ENCODE data around the gene LARGE1. TPM values are rescaled to one million over a fixed set of nuclear protein-coding genes. Genes with fewer than 3 reads are reported as not detected.

The LARGE1 gene
- total and polyA plus RNA-seq, 2 of the 4 experiments (the other 2 are of a cell fraction): 6.2 to 12.4 TPM

GRCh38 chr22:33909911-33910310 lies 10.4 kb downstream of the LARGE1 start:
- Histone ChIP-seq H3K4me3 (ENCODE audit: insufficient read depth, low read depth, low read length) (no peak overlapping the region), H4K8ac (ENCODE audit: low read depth in 2 of 2, low read length in 2 of 2) (no peak overlapping the region), H3K27me3 (ENCODE audit: control insufficient read depth, insufficient read depth, low read length) (no peaks in the 10 kb centered on the region), H3K36me3 (ENCODE audit: control insufficient read depth, insufficient read depth, low read length) (peaks cover 3% of the 10 kb centered on the region), H4K5ac (ENCODE audit: low read depth, low read length) (no peak overlapping the region), H3K4me2 (ENCODE audit: low read depth, low read length) (no peak overlapping the region), H2AK9ac (replicated peaks; ENCODE audit: low read depth, low read length, poor library complexity) (no peak overlapping the region), H3K9ac (ENCODE audit: low read depth, low read length) (no peak overlapping the region), H2AK5ac (ENCODE audit: low read depth, low read length) (0 out of 2 replicates have a peak overlapping the region, but pooled peaks have one; percentile 29), H2BK20ac (ENCODE audit: low read depth, low read length) (no peak overlapping the region), H3K14ac (replicated peaks; ENCODE audit: low read depth, low read length) (0 out of 2 replicates have a peak overlapping the region, but pooled peaks have one; percentile 15), H3K18ac (ENCODE audit: low read depth, low read length) (no peak overlapping the region), H2BK120ac (ENCODE audit: low read depth, low read length) (no peak overlapping the region), H3K79me1 (ENCODE audit: low read depth in 1 of 2, low read length in 2 of 2) (peaks cover 17 to 48% of the 10 kb centered on the region in 2 experiments), H2AFZ (replicated peaks; ENCODE audit: low read length, poor library complexity) (no peak overlapping the region), H4K91ac (ENCODE audit: insufficient read depth, low read depth, low read length) (no peak overlapping the region; the same call in 1 of the 2 replicates), H3K4me1 (ENCODE audit: control insufficient read depth, insufficient read depth, low read length) (peaks cover 7% of the 10 kb centered on the region), H4K20me1 (ENCODE audit: insufficient read depth, low read length) (peaks cover 6% of the 10 kb centered on the region; the same call in 1 of the 2 replicates), H3K56ac (ENCODE audit: extremely low read depth, insufficient read depth, low read length) (no peak overlapping the region), H3K4ac (ENCODE audit: low read depth, low read length) (peak overlapping the region; percentile 64; the same call in 1 of the 2 replicates), H3K23ac (ENCODE audit: low read depth, low read length) (no peak overlapping the region), H2BK5ac (ENCODE audit: low read depth, low read length, poor library complexity, severe bottlenecking) (no peak overlapping the region), H3K9me1 (ENCODE audit: insufficient read depth, low read length) (no peaks in the 10 kb centered on the region; the same call in 1 of the 2 replicates), H3K27ac (ENCODE audit: insufficient read depth, low read length) (no peak overlapping the region), H3K9me3 (ENCODE audit: control insufficient read depth, insufficient read depth, low read length) (no peaks in the 10 kb centered on the region), H2BK15ac (ENCODE audit: low read depth, low read length) (no peak overlapping the region)
- no TSS peak for BruUV-seq (replicated peaks)
- intact Hi-C loops (cut with micrococcal nuclease): no loop called here
- TF ChIP-seq FOS (IDR thresholded peaks at IDR 0.05; ENCODE audit: low read depth, low read length): no peak
- no peak for TF ChIP-seq RCOR1 (IDR thresholded peaks at IDR 0.05; ENCODE audit: insufficient replicate concordance, low read length)
- no peak for TF ChIP-seq ELK1 (IDR thresholded peaks at IDR 0.05; ENCODE audit: borderline replicate concordance, low read depth, low read length)
- TF ChIP-seq NFE2L2 (IDR thresholded peaks at IDR 0.05; ENCODE audit: low read depth, low read length): no peak
- TF ChIP-seq MAFK (IDR thresholded peaks at IDR 0.05; ENCODE audit: low read depth, low read length): no peak
- no peak for TF ChIP-seq SMC3 (IDR thresholded peaks at IDR 0.05; ENCODE audit: low read depth, low read length)
- no peak for TF ChIP-seq RAD21 (IDR thresholded peaks at IDR 0.05; ENCODE audit: low read length)
- no peak for TF ChIP-seq CHD1 (IDR thresholded peaks at IDR 0.05; ENCODE audit: low read depth, low read length)
- TF ChIP-seq CEBPB (IDR thresholded peaks at IDR 0.05; ENCODE audit: low read depth, low read length): no peak
- TF ChIP-seq BHLHE40 (IDR thresholded peaks at IDR 0.05; ENCODE audit: low read depth, low read length): no peak
- no peak for TF ChIP-seq CTCF (conservative IDR thresholded peaks at IDR 0.05; ENCODE audit: low read depth, low read length)
- no peak for TF ChIP-seq MAZ (IDR thresholded peaks at IDR 0.05; ENCODE audit: borderline replicate concordance, low read depth, low read length)
- no peak for TF ChIP-seq RFX5 (IDR thresholded peaks at IDR 0.05; ENCODE audit: low read depth, low read length)
- no peak for TF ChIP-seq POLR2A (IDR thresholded peaks at IDR 0.05; ENCODE audit: low read depth, low read length)
- POLR2A ChIA-PET (ENCODE audit: unreplicated experiment): no interaction called here
- in situ Hi-C loops (cut with MboI; ENCODE audit: low sequenced_read_pairs): loop anchor here (10.0 kb wide), 1 partner anchor 605 kb away; no protein-coding TSS in a partner anchor
- 83% methylated on average over 1 of the region's 6 CpGs; no CpG with 5 or more reads in 1 of the 2 experiments for WGBS, 2 experiments (ENCODE audit: extremely low coverage in 2 of 2, insufficient read length in 1 of 2)
- dilution Hi-C loops (cut with HindIII; ENCODE audit: low sequenced_read_pairs, unreplicated experiment): no loop called here
- DNase-seq (no peak), ATAC-seq (ENCODE audit: low read depth) (no peak)
- CTCF ChIA-PET: interaction anchor here (0.5 to 0.7 kb wide), 2 partner anchors 9 to 58 kb away, joined by 3 read pairs; no protein-coding TSS in a partner anchor

All from IMR-90 (cell line).